Hepatocyte (in vitro differentiated cells): ENCODE measurements around the gene ARMH4.

ENCODE experiments used
- CTCF ChIP-seq: fragments of 200-600 bp; sonication (generic); IDR thresholded peaks from 2 replicates; pipeline ENCODE4 v1.5.1; 2016; ENCODE audit warnings: antibody characterized with exemption, mild to moderate bottlenecking; ENCODE audit not compliant: poor library complexity
- EZH2 ChIP-seq: fragments of 200-600 bp; sonication (generic); IDR thresholded peaks from 2 replicates; pipeline ENCODE4 v1.6.1; 2016; ENCODE audit warnings: antibody characterized with exemption, mild to moderate bottlenecking, borderline replicate concordance
- EZH2phosphoT487 ChIP-seq: fragments of 200-600 bp; sonication (generic); IDR thresholded peaks from one replicate; pipeline ENCODE4 v1.6.1; 2018; ENCODE audit warnings: antibody characterized with exemption, mild to moderate bottlenecking, low read depth, moderate library complexity; ENCODE audit not compliant: unreplicated experiment, severe bottlenecking

GRCh38 chr14:57988445-57988844 lies 163.6 kb downstream of the ARMH4 start:
- TF ChIP-seq CTCF (no peak), EZH2 (no peak), EZH2phosphoT487 (no peak)
